Measurements from ENCODE around the gene HMMR. TPM values are rescaled to one million over a fixed set of nuclear protein-coding genes. Genes with fewer than 3 reads are reported as not detected.

Gene HMMR
- total RNA-seq, 2 experiments from 2014 or later = 109 to 118 TPM

GRCh38 chr5:163497315-163497714 lies 36.9 kb downstream of the HMMR start:
- Mint-ChIP-seq H3K4me1 (ENCODE audit: low read depth) (peaks cover under 1% of the 10 kb centered on the region), H3K27ac (no peak overlapping the region), H3K9me3 (no peaks in the 10 kb centered on the region), H3K27me3 (no peaks in the 10 kb centered on the region), H3K36me3 (peaks cover 8% of the 10 kb centered on the region), H3K4me3 (no peak overlapping the region)
- ChIA-PET CTCF (no interaction called here), POLR2A (interaction anchor here (0.6 kb wide), 1 partner anchor 34 kb away, joined by 3 read pairs; no protein-coding TSS in a partner anchor)
- DNase-seq = no peak
- intact Hi-C loops (cut with micrococcal nuclease) = no loop called here

GRCh38 chr5:163498886-163499285 lies 38.5 kb downstream of the HMMR start:
- Mint-ChIP-seq H3K4me3 (no peak overlapping the region), H3K36me3 (no peaks in the 10 kb centered on the region), H3K27ac (no peak overlapping the region), H3K4me1 (ENCODE audit: low read depth) (peaks cover 9% of the 10 kb centered on the region), H3K27me3 (no peaks in the 10 kb centered on the region), H3K9me3 (no peaks in the 10 kb centered on the region)
- ChIA-PET CTCF (interaction anchor here (1.2 kb wide), 1 partner anchor 91 kb away, joined by 3 read pairs; no protein-coding TSS in a partner anchor), POLR2A (no interaction called here)
- DNase-seq = no peak
- intact Hi-C loops (cut with micrococcal nuclease) = no loop called here

- Mint-ChIP-seq H3K27ac (peak overlapping the region; percentile 100), H3K27me3 (no peaks in the 10 kb centered on the region), H3K9me3 (no peaks in the 10 kb centered on the region), H3K4me3 (peak overlapping the region; percentile 95), H3K4me1 (ENCODE audit: low read depth) (peaks cover 10% of the 10 kb centered on the region), H3K36me3 (peaks cover 21% of the 10 kb centered on the region)
- ChIA-PET POLR2A (interaction anchor here (1.0 to 8.4 kb wide), 2 partner anchors 42 to 55 kb away, joined by 3 to 235 read pairs; partner anchors contain the start of genes HMMR and NUDCD2), CTCF (interaction anchor here (0.6 to 3.8 kb wide), 4 partner anchors 13 to 93 kb away, joined by 3 to 47 read pairs (median 15); partner anchors contain the start of genes HMMR and NUDCD2)
- intact Hi-C loops (cut with micrococcal nuclease) = no loop called here
- DNase-seq = no peak
These were observed 42.1 kb downstream of the HMMR start for GRCh38 chr5:163502521-163502920.

DNA sequence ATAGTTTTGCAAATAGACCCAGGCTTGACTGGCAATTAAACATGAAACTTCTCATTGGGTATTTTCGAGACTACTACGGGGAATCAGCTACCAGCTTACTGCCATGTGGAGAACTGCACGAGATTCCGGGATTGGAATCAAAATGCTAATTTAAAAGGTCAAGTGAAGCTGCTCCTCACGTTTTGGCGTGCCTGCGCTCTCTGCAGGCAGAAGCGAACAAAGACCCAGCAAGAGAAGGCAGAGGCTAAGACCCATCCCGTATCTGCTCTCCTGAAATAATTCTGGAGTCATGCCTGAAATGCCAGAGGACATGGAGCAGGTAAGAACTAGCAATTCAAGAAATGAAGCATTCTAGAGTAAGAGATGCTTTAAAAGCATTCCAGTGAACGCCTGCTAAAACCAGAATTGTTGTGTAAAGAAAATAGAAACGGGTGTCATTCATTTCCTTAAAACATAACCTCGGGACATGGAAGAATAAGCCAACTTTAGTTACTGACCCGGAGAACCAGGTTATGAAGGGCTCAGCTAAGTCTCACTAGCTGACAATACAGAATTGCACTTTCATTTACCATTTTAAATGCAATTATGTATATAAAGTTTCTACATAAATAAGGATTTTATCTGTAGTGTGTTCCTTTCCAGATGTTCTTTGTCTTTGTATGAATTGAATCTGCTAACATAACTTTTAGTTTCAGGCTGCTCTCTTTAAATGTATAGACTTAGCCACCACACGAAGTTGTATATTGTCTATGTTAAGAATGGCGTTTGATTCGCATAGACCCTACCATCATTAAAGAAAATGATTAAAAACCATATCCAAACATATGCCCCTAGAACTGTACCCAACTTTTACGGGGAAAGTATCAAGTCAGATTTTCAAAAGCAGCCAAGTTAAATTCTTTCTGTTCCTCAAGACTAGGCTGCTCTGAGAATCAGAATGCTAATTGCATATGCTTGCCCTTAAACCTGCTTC lies 43.0 kb downstream of the HMMR start:
- ChIA-PET CTCF (interaction anchor here (0.6 to 3.8 kb wide), 4 partner anchors 14 to 94 kb away, joined by 3 to 47 read pairs (median 15); partner anchors contain the start of genes HMMR and NUDCD2), POLR2A (interaction anchor here (1.0 to 8.4 kb wide), 2 partner anchors 43 to 56 kb away, joined by 3 to 235 read pairs; partner anchors contain the start of genes HMMR and NUDCD2)
- Mint-ChIP-seq H3K4me3 (peak overlapping the region; percentile 95), H3K4me1 (ENCODE audit: low read depth) (peaks cover 15% of the 10 kb centered on the region), H3K27me3 (no peaks in the 10 kb centered on the region), H3K36me3 (peaks cover 26% of the 10 kb centered on the region), H3K27ac (peak overlapping the region; percentile 100), H3K9me3 (no peaks in the 10 kb centered on the region)
- DNase-seq = peak; percentile 66
- intact Hi-C loops (cut with micrococcal nuclease) = loop anchor here (1.0 kb wide), 1 partner anchor 30 kb away; no protein-coding TSS in a partner anchor

GRCh38 chr5:163504079-163504931 lies 43.9 kb downstream of the HMMR start:
- intact Hi-C loops (cut with micrococcal nuclease) = no loop called here
- Mint-ChIP-seq H3K4me1 (ENCODE audit: low read depth) (peaks cover 19% of the 10 kb centered on the region), H3K9me3 (no peaks in the 10 kb centered on the region), H3K36me3 (peaks cover 31% of the 10 kb centered on the region), H3K27ac (peak overlapping the region; percentile 100), H3K4me3 (peak overlapping the region; percentile 95), H3K27me3 (no peaks in the 10 kb centered on the region)
- DNase-seq = peak; percentile 66
- ChIA-PET CTCF (interaction anchor here (0.8 to 3.8 kb wide), 3 partner anchors 17 to 44 kb away, joined by 3 to 47 read pairs (median 27); partner anchors contain the start of genes HMMR and NUDCD2), POLR2A (interaction anchor here (0.5 to 8.4 kb wide), 6 partner anchors 15 to 67 kb away, joined by 3 to 235 read pairs (median 4); partner anchors contain the start of genes CCNG1, HMMR and NUDCD2)

DNA sequence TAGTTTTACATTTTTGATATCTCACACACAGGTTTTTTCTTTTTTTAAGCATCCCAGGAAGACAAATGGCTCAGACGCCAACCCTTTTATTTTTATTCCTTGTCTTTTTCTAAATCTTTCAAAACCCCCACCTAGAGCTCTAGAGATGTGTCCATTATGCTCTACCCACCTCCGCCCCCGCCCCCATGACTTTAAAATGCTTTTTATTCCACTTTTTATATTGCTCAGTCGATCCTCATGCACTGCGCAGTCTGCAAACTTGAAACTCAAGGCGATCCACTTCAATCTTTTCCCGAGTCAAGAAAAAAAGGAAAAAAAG lies 44.6 kb downstream of the HMMR start:
- Mint-ChIP-seq H3K27me3 (no peaks in the 10 kb centered on the region), H3K27ac (peak overlapping the region; percentile 100), H3K4me1 (ENCODE audit: low read depth) (peaks cover 24% of the 10 kb centered on the region), H3K9me3 (no peaks in the 10 kb centered on the region), H3K36me3 (peaks cover 31% of the 10 kb centered on the region), H3K4me3 (peak overlapping the region; percentile 95)
- CTCF ChIA-PET = interaction anchor here (0.7 to 3.8 kb wide), 7 partner anchors 12 to 67 kb away, joined by 3 to 47 read pairs (median 4); partner anchors contain the start of genes CCNG1, HMMR and NUDCD2
- DNase-seq = no peak
- POLR2A ChIA-PET = interaction anchor here (0.6 to 8.4 kb wide), 5 partner anchors 16 to 67 kb away, joined by 3 to 235 read pairs (median 4); partner anchors contain the start of genes CCNG1, HMMR and NUDCD2
- intact Hi-C loops (cut with micrococcal nuclease) = loop anchor here (1.0 kb wide), 1 partner anchor 68 kb away; the partner anchor contains the start of gene CCNG1

DNA sequence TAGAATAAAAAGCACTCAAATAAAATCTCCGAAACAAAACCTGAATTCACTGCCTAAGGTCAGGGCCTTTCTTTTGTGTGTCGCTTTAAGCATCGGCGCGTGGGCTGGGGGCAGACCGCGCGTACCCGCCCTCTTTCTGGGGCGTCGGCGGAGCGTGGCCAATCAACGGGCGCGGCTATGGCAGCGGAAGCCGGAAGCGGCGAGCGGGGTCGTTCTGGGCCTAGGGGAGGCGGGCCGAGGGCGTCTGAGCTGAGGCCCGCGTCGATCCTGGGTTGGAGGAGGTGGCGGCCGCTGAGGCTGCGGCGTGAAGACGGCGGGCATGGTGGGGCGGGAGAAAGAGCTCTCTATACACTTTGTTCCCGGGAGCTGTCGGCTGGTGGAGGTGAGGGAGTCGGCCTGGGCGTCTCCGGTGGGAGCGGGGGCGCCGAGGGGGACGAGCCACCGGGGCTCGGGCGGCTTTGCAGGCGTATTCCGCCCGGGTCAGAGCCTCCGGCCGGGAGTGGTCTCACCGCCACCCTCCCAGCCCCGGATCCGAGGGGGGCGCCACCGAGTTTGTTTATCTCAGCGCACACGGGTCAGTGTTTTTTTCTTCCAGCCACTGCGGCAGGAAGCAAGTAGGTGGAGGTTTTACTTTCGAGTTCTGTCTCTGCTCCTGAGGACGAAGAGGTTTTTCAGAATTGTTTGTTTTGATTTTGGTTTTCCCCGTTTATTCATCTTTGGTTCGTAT lies 45.1 kb downstream of the HMMR start, which contains the start of gene MAT2B:
TSS of gene MAT2B (plus strand) at position 252 of the 727 bp plus-strand sequence. CDS start at position 320, 68 bp downstream.
- ChIA-PET POLR2A (interaction anchor here (1.2 to 8.4 kb wide), 3 partner anchors 16 to 68 kb away, joined by 4 to 235 read pairs (median 5); partner anchors contain the start of genes CCNG1, HMMR and NUDCD2), CTCF (interaction anchor here (0.7 to 3.8 kb wide), 6 partner anchors 11 to 68 kb away, joined by 3 to 47 read pairs (median 4); partner anchors contain the start of genes CCNG1, HMMR and NUDCD2)
- DNase-seq = peak; percentile 97
- peak within 1 kb of the TSS; percentile 100 for H3K27ac Mint-ChIP-seq
- intact Hi-C loops (cut with micrococcal nuclease) = loop anchor here (1.0 kb wide), 3 partner anchors 45 to 68 kb away; partner anchors contain the start of genes CCNG1, HMMR and NUDCD2
- peaks cover 28% of the 10 kb centered on the region for H3K4me1 Mint-ChIP-seq (ENCODE audit: low read depth)
- no peaks in the 10 kb centered on the region for H3K27me3 Mint-ChIP-seq
- peak within 1 kb of the TSS; percentile 95 for H3K4me3 Mint-ChIP-seq
- H3K9me3 Mint-ChIP-seq = no peaks in the 10 kb centered on the region
- H3K36me3 Mint-ChIP-seq = peaks cover 31% of the 10 kb centered on the region

DNA sequence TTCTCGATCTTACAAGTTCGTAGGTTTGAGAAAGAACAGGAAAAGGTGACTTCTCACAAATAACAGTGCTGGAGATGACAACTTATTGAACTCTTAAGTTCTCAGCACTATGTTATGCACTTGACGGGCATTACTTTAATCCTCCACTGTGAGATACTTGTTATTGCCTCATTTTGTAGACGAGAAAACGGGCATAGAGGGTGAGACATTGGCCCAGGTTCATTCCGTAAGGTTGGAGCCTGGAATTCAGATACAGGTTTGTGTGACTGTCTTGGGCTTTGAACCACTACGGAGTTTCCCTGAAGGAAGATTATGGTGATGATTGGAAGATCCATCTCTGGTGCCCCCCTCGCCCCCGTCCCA lies 45.6 kb downstream of the HMMR start:
- Mint-ChIP-seq H3K4me1 (ENCODE audit: low read depth) (peaks cover 33% of the 10 kb centered on the region), H3K4me3 (peak overlapping the region; percentile 95), H3K9me3 (no peaks in the 10 kb centered on the region), H3K36me3 (peaks cover 33% of the 10 kb centered on the region), H3K27me3 (no peaks in the 10 kb centered on the region), H3K27ac (peak overlapping the region; percentile 100)
- intact Hi-C loops (cut with micrococcal nuclease) = loop anchor here (1.0 kb wide), 2 partner anchors 46 to 60 kb away; partner anchors contain the start of genes HMMR and NUDCD2
- POLR2A ChIA-PET = interaction anchor here (1.0 to 8.4 kb wide), 4 partner anchors 46 to 69 kb away, joined by 3 to 235 read pairs (median 4); partner anchors contain the start of genes CCNG1, HMMR and NUDCD2
- DNase-seq = peak; percentile 35
- CTCF ChIA-PET = interaction anchor here (0.9 to 3.8 kb wide), 6 partner anchors 11 to 47 kb away, joined by 3 to 47 read pairs (median 4); partner anchors contain the start of genes HMMR and NUDCD2

GRCh38 chr5:163506726-163507125 lies 46.3 kb downstream of the HMMR start:
- ChIA-PET POLR2A (interaction anchor here (0.6 to 8.4 kb wide), 5 partner anchors 15 to 69 kb away, joined by 3 to 235 read pairs (median 4); partner anchors contain the start of genes CCNG1, HMMR and NUDCD2), CTCF (interaction anchor here (0.9 to 1.0 kb wide), 3 partner anchors 19 to 47 kb away, joined by 3 to 7 read pairs (median 3); partner anchors contain the start of genes HMMR and NUDCD2)
- Mint-ChIP-seq H3K36me3 (peaks cover 33% of the 10 kb centered on the region), H3K9me3 (no peaks in the 10 kb centered on the region), H3K4me3 (peak overlapping the region; percentile 95), H3K27me3 (no peaks in the 10 kb centered on the region), H3K27ac (peak overlapping the region; percentile 100), H3K4me1 (ENCODE audit: low read depth) (peaks cover 35% of the 10 kb centered on the region)
- peak; percentile 28 for DNase-seq
- intact Hi-C loops (cut with micrococcal nuclease) = loop anchor here (1.0 kb wide), 2 partner anchors 46 to 60 kb away; partner anchors contain the start of genes HMMR and NUDCD2

DNA sequence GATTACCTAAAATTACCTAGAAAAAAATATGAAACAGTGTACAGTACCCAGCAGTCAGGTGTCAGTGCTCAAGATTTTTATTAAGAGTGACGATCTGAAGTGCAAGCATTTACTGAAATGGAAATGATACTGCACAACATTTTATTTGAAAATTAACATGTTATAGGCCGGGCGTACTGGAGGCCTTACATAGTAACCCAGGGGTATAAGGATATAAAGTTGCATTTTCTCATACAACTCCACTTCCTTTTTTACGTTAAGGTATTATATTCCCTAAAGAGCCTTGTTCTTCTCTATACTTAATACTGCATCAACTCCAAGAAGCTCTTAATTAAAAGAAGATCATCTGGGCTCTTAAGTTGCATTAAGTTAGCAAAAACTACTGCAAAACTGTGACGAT lies 48.3 kb downstream of the HMMR start:
- ChIA-PET POLR2A (interaction anchor here (8.4 kb wide), 1 partner anchor 49 kb away, joined by 235 read pairs; the partner anchor contains the start of genes HMMR and NUDCD2), CTCF (interaction anchor here (1.3 kb wide), 1 partner anchor 36 kb away, joined by 6 read pairs; no protein-coding TSS in a partner anchor)
- H3K4me3 Mint-ChIP-seq = peak overlapping the region; percentile 95
- no peaks in the 10 kb centered on the region for H3K9me3 Mint-ChIP-seq
- DNase-seq = no peak
- peak overlapping the region; percentile 100 for H3K27ac Mint-ChIP-seq
- no peaks in the 10 kb centered on the region for H3K27me3 Mint-ChIP-seq
- intact Hi-C loops (cut with micrococcal nuclease) = no loop called here
- peaks cover 44% of the 10 kb centered on the region for H3K4me1 Mint-ChIP-seq (ENCODE audit: low read depth)
- H3K36me3 Mint-ChIP-seq = peaks cover 52% of the 10 kb centered on the region

Data from activated CD4-positive, alpha-beta memory T cell treated with anti-CD3 and anti-CD28 coated beads for 36 hours (primary cell).